ENCODE measurements around the gene TLR4.

GRCh38 chr9:117742131-117742530 lies 37.9 kb downstream of the TLR4 start:
- TF ChIP-seq CTCF (IDR thresholded peaks at IDR 0.05; ENCODE audit: low read depth, low read length) (no peak), EZH2phosphoT487 (IDR thresholded peaks at IDR 0.05; ENCODE audit: low read depth) (no peak)

Data from OCI-LY3 (cell line).